GM21447 (cell line): Measurements from ENCODE around the gene LRRC59.
A peak's percentile ranks its signal among the peaks of the same experiment; 100 is the strongest.
"Not testable (repeated sequence)": the region's sequence is repeated elsewhere in the genome, so short reads cannot be mapped to it uniquely, and the experiment has no call there.

Experiments used
- ATAC-seq: cut with Tn5 transposase; IDR thresholded peaks from one replicate; pipeline ENCODE4 v1.9.1; 2021; ENCODE audit not compliant: unreplicated experiment

Gene LRRC59

DNA sequence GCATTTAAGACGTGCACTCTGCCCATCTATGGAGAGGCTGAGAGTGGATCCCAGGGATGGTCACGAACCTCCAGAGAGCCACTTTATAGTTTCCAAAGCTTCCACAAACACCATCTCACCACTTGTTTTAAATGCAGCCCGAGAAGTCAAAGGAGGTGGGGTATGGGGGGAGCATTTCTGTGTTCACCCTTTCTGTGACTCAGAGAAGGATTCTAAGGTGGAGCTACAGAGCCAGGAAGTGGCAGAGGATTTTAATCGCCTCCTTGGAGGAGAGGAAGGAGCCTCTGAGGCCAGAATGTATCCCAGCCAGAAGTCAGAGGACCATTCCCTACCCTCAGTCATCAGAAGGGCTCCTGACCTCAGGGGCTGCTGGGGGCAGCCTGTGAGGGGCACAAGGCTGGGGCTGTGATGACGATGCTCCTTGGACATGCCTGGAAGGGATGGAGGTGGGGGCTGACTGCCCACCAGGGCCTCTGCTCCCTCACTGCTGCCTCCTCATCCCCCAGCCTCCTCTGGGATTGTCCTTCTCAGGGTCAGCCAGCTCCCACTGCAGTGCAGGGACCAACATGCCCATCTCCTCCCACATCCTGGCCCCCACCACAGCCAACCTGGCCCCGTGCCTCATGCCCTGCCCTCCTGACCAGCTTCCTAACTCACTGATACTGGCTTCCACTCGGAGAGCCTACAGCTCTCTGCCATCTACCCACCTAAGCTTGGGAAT, 48.6 kb downstream of the LRRC59 start:
- no peak for ATAC-seq

DNA sequence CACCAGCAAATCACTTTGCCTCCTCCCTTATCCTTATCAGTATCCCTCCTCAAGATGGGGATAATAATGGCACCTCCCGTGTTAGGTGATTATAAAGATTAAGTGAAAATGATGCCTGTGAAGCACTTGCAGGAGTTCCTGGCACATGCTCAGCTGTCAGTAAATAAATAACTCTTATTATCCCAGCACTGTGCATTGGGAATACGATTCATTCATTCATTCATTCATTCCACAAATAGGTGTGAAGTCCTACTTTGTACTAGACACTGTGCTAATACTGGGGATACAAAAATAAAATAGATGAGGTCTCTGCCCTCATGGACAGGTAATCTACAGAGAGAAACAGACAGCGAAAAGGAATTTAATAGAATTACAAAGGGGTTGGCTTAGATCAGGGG, 49.4 kb downstream of the LRRC59 start:
- ATAC-seq: no peak

DNA sequence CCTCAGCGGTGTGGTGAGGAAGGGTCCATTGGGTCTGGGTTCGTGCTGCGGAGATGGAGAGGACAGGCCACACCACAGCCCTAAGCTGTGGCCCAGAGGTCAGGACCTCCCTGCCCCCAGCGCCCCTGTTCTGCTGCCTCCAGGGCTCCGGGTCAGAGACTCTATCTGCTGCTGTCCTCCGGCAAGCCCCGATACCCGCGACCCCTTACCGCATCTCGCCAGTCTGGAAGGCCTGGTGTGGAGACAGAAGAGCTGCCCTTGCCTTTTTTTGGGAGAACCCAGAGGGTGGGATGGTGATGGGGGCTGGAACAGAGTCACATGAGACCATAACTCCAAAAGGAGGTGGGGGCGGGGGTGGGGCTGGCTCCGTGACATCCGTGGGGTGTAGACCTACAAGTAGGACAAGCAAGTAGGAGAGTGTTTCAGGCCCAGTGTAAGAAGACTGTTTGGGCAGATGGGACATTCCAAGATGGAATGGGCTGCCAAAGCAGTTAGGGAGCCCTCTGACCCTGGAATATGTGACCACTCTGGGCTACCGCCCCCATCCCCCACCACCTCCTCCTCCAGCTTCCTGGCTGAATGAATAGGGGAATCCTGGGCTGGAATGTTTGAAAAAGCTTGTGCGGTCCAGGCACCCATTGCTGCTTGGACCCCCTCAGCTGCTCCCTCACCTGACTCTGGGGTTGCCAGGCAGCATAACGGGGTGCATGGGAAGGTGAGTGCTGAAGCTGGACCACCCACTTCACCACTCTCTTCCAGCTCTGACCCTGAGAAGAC, 50.0 kb downstream of the LRRC59 start:
- ATAC-seq: no peak

DNA sequence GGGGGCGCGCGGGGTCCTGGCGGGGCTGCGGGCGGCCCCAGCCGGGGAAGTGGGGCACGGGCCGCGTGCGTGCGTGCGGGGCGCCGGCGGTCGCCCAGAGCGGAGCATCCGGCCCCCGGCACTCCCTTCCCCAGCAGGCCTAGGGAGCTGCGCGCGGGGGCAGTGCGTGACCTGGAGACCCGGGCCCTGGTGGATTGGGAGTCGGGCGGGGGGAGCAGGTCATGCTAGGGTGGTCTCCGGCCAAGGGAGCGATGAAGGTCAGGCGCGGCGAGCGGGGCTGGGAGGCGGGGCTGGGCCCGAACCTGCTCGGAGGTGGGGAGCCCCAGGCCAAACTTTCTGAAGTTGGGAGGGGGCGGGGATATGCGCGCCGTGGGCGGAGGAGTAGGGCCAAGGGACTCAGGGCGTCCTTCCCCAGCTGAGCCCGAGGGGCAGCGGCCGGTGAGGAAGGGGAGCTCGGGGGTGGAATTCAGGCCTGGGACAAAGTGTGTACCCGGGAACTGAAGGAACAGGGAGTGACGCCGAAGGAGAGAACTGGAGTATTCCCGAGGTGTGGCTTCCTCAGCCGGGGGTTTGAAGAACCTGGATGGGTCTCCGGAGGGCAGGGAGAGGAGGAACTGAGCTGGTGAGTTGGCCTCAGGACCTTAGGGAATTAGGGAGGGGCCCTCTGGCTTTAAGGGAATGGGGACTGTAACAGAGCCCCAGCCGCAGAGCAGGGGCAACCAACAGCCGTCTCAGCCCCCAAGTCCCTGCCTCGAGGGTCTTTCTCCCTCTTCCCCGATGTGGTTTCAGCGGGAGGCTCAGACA, 50.8 kb downstream of the LRRC59 start:
- ATAC-seq: peak; percentile 48

DNA sequence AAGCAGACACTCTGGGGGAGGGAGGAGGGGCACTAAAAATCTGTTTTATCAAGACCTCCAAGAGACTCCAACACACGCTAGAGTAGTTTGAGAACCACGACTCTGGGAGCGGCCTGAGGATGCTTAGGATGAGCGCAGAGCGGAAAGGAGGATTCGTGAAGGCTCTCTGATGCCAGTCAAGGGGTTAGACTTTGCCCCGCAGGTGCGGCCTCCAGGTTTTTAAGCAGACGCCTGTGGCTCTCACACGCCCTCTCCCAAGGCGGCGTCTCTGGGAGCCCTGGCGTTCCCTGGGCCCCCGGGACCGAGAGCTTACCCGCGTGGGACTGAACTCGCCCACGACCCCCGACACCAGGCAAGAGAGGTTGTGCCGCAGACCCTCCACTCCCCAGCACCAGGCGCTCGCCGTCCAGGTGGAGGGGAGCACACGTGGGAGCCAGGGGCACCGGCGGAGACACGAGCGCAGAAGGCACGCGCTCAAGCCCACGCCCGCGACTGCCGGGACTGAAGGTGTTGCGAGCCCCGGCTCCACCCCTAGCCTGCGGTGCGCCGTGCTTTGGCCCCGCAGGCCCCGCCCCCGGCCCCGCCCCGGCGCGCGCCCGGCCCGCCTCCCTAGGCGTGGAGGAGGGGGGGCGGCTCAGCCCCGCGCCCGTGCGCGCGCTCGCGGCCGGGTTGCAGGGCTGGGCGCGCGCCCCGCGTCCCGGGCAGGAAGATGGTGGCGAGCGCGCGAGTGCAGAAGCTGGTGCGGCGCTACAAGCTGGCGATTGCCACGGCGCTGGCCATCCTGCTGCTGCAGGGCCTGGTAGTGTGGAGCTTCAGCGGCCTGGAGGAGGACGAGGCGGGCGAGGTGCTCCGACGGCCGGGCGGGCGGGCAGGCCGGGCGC, 51.7 kb downstream of the LRRC59 start, which contains the start of gene XYLT2:
Gene XYLT2 (plus strand): TSS at position 695 of the 881 bp plus-strand sequence. CDS start 15 bp downstream, at position 710.
- ATAC-seq: peak; percentile 63

DNA sequence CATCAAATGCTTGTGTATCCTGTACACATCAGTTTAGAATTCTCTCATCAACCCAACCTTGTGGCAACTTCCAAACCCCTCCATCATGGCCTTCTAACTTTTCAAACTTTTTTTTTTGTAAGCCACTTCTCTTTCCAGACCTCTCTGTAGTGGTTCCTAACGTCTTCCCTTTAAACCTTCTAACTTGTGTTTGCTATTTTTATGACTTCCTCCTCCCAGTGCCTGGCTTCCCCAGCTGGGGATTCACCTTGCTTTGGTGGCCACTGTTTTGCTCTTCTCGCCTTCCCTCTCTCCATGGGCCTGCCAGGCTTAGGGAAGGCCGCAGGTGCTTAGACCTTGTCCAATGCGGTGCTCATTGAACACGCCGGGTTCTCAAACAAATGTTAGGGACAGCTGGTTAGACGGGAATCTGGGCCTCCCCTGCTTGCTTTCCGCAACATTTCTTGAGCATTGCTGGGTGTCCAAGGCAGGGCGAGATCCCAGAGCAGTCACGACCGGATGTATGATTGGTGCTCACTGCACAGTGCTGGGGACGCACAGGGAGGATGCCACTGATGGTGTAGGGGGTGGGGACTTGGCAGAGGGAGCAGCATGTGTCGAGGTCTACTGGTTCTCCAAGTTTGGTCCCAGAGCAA, 52.5 kb downstream of the LRRC59 start:
- no peak for ATAC-seq

DNA sequence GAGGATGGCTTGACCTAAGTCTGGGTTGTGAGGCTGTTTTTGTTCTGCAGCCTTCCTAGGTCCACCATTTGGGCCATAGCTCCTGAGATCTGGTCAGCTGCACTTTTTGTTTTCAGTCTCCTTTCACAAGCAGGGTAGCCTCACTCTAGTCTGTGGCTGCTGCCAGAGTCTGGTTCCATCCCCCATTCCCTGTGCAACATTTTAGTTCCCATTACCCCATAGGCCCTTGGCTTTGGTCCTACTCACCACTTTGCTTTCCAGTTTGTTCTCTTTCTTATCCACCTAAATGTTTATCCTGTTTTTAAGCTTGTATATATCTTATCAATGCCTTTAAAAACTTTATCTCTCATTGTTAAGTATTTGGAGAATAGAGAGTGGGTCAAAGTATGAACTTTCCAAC, 57.9 kb downstream of the LRRC59 start:
- ATAC-seq: no peak

DNA sequence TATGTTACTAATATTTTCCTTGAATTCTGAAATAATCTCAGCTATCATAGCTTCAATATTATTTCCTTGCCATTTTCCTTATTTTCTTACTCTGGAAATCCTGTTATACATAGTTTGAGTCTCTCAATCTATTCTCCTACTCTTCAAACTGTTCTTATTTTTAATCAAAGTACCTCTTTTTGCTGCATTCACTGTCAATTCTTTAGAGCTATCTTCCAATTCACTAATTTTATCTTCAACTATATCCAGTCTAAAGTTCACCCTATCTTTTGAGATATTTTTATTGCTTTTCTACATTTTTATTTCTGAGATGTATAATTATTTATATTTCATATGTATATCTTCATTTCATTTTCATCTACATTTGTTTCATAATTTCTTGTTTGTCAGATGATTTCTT, 58.7 kb downstream of the LRRC59 start:
- no peak for ATAC-seq

DNA sequence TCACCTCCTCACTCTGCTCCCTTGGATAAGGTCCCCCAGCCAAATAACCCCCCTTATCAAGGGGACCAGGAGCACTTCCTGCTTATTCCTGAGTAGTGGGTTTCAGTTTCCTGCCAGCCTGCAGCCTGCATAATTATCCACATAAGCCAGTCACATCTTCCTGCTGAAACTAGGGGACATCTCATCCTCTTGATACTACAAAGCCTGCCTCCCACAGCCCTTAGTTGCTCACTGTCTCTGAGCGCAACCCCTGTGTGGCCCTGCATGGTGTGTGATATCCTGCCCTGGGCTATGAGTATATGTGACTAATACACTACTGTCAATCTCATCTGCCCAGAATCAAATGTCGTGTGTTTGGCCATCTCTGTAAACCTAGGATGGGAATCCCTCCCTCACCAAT, 59.4 kb downstream of the LRRC59 start:
- no peak for ATAC-seq

DNA sequence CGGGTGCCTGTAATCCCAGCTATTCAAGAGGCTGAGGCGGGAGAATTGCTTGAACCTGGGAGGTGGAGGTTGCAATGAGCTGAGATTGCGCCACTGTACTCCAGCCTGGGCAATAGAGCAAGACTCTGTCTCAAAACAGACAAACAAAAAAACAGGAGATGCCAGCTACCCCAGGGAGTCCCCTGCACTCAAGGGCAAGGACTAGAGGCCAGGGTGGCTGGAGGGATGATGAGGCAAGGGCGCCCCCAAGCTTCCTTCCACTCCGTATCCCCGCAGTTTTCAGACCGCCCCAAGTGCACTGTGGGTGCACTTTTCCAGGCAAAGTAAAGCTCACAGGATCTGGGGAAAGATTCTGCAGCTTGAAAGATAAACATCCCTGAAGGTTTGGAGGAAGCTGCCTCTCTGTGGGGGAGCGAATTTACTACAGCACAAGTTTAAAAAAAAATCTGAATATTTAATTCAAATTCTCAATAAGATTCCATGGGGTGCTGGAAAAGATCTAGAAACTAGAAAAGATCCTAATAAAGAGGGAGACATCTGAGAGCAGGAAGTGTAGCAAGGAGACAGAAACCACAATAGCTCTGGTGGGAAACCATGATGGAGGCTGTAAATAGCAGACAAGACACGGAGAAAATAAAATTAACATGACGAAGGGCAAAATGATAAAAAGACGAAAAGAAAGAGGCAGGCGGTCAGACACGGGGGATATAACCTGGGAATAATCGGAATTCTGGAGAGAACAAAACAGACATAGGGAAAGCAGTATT, 63.8 kb downstream of the LRRC59 start:
- ATAC-seq: not testable (repeated sequence)

DNA sequence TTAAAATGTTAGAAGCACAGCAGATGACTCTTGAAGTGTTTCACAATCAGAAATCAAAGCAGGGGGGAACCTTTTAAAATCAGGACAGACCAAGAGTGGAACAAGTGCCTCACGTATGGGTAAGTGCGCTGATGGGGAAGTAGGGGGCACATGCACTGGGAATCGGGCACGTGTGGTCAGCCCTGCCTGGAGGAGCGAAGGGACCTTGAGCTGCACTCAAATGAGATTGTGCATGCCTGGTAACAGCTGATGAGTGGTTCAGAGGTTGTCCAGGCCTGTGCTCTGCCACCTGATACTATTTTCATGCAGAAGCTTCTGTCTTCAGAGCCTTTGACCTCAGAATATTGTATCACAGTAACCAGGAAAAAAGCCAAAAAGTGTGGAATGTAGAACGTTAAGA, 65.1 kb downstream of the LRRC59 start:
- no peak for ATAC-seq
